ENCODE results near the gene ARRDC2. TPM values are rescaled to one million over a fixed set of nuclear protein-coding genes. Genes with fewer than 3 reads are reported as not detected.

ARRDC2 gene
- total RNA-seq, 1 donor from 2014 or later = 54.5 TPM

DNA sequence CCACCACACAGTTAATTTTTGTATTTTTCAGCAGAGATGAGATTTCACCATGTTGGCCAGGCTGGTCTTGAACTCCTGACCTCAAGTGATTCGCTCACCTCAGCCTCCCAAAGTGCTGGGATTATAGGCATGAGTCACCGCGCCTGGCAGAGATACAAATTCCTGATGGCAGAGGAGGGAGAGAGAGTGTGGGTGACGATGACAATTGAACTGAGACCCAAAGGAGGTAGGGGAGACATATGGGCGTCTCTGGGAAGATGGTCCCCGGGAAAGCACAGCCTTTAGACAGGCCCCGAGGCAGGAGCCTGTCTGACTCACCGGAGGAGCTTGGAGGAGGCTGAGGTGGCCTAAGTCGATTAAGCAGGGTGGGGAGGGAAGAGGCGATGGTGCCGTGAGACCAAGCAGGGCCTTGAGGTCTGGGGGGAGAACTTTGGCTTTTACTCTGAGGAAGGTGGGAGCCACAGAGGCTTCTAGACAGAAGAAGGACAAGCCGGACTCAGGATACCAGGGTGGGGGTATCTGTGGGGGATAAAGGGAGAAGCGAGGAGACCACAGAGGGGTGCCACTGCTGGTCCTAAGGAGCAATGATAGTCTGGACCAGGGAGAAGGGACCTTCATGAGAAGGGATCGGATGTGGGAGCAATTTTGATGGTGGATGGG, 38.2 kb downstream of the ARRDC2 start:
- Histone ChIP-seq H3K4me3 (no peak overlapping the region), H3K27me3 (no peaks in the 10 kb centered on the region), H3K27ac (peak overlapping the region; percentile 54), H3K4me1 (peaks cover 26% of the 10 kb centered on the region), H3K36me3 (no peaks in the 10 kb centered on the region), H3K9me3 (no peaks in the 10 kb centered on the region)
- intact Hi-C loops (cut with DNase I) = no loop called here
- DNase-seq (ENCODE audit: extremely low spot score in 2 of 2) = no peak
- TF ChIP-seq, protein P1, sequence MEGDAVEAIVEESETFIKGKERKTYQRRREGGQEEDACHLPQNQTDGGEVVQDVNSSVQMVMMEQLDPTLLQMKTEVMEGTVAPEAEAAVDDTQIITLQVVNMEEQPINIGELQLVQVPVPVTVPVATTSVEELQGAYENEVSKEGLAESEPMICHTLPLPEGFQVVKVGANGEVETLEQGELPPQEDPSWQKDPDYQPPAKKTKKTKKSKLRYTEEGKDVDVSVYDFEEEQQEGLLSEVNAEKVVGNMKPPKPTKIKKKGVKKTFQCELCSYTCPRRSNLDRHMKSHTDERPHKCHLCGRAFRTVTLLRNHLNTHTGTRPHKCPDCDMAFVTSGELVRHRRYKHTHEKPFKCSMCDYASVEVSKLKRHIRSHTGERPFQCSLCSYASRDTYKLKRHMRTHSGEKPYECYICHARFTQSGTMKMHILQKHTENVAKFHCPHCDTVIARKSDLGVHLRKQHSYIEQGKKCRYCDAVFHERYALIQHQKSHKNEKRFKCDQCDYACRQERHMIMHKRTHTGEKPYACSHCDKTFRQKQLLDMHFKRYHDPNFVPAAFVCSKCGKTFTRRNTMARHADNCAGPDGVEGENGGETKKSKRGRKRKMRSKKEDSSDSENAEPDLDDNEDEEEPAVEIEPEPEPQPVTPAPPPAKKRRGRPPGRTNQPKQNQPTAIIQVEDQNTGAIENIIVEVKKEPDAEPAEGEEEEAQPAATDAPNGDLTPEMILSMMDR (IDR thresholded peaks at IDR 0.05) = no peak
- no peak for TF ChIP-seq POLR2AphosphoS5 (IDR thresholded peaks at IDR 0.05; ENCODE audit: insufficient read depth in 1 of 2, low read depth in 1 of 2)

DNA sequence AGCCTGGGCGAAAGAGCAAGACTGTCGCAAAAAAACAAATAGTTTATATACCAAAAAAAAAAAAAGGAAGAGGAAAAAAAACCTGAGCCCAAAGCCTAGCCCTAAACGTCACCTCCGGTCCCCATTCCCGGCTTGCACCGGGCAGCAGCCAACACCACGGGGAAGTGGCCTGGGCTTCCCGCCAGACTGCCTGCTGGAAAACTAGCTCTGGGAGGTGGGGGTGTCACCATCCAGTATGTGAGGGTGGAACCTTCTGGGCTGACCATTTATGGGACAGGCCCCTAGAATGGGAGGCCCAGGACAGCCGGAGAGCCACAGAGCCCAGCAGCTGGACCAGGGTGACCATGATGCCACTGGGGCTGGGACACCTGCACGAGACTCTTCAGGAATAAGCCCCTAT, 41.4 kb downstream of the ARRDC2 start:
- no peak overlapping the region for H3K4me3 ChIP-seq
- TF ChIP-seq, protein P1 (IDR thresholded peaks at IDR 0.05) = no peak
- peak; percentile 70 to 94 for TF ChIP-seq POLR2AphosphoS5 (IDR thresholded peaks at IDR 0.05; ENCODE audit: insufficient read depth in 1 of 2, low read depth in 1 of 2)
- peaks cover 36% of the 10 kb centered on the region for H3K4me1 ChIP-seq
- no peak for DNase-seq (ENCODE audit: extremely low spot score in 2 of 2)
- H3K9me3 ChIP-seq = no peaks in the 10 kb centered on the region
- H3K36me3 ChIP-seq = no peaks in the 10 kb centered on the region
- peak overlapping the region; percentile 47 for H3K27ac ChIP-seq
- no peaks in the 10 kb centered on the region for H3K27me3 ChIP-seq
- intact Hi-C loops (cut with DNase I) = no loop called here

GRCh38 chr19:18051887-18052286, 43.9 kb downstream of the ARRDC2 start:
- intact Hi-C loops (cut with DNase I) = loop anchor here (2.0 kb wide), 1 partner anchor 105 kb away; no protein-coding TSS in a partner anchor
- Histone ChIP-seq H3K36me3 (no peaks in the 10 kb centered on the region), H3K27me3 (no peaks in the 10 kb centered on the region), H3K27ac (peak overlapping the region; percentile 56), H3K4me3 (peak overlapping the region in 1 of 2 donors; percentile 10), H3K9me3 (no peaks in the 10 kb centered on the region), H3K4me1 (peaks cover 25% of the 10 kb centered on the region)
- TF ChIP-seq POLR2AphosphoS5 (IDR thresholded peaks at IDR 0.05; ENCODE audit: insufficient read depth in 1 of 2, low read depth in 1 of 2) = peak in 1 of 2 donors; percentile 20
- TF ChIP-seq, protein P1 (IDR thresholded peaks at IDR 0.05) = no peak
- no peak for DNase-seq (ENCODE audit: extremely low spot score in 2 of 2)

GRCh38 chr19:18053576-18054219, 45.7 kb downstream of the ARRDC2 start:
- intact Hi-C loops (cut with DNase I) = no loop called here
- DNase-seq (ENCODE audit: extremely low spot score in 2 of 2) = no peak
- TF ChIP-seq, protein P1 (IDR thresholded peaks at IDR 0.05) = no peak
- TF ChIP-seq POLR2A (IDR thresholded peaks at IDR 0.05) = no peak
- no peak for TF ChIP-seq POLR2AphosphoS5 (IDR thresholded peaks at IDR 0.05; ENCODE audit: insufficient read depth in 1 of 2, low read depth in 1 of 2)
- Histone ChIP-seq H3K27me3 (no peaks in the 10 kb centered on the region), H3K27ac (peak overlapping the region; percentile 2), H3K9me3 (no peaks in the 10 kb centered on the region), H3K36me3 (no peaks in the 10 kb centered on the region), H3K4me1 (peaks cover 40% of the 10 kb centered on the region), H3K4me3 (no peak overlapping the region)

DNA sequence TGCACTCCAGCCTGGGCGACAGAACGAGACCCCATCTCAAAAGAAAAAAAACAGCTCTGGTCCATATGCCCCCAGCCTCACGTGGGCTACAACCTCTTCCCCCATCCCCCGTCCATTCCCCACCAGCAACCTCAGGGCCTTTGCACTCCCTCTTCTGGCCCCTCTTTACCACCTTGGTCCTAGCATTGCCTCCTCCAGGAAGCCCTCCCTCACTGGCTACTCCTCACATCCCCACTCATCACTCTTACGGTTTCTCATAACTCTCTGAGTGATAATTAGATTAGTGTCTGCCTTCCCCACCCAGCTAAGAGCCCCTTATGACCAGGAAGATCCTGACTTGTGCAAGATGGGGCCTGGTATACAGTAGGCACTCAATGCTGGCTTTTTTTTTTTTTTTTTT, 48.0 kb downstream of the ARRDC2 start:
- no peak for DNase-seq (ENCODE audit: extremely low spot score in 2 of 2)

More for the DNA sequence above, 48.0 kb downstream of the ARRDC2 start:
- no peak overlapping the region for H3K27ac ChIP-seq
- no peaks in the 10 kb centered on the region for H3K36me3 ChIP-seq
- no peak overlapping the region for H3K4me3 ChIP-seq
- H3K4me1 ChIP-seq = peaks cover 29% of the 10 kb centered on the region
- intact Hi-C loops (cut with DNase I) = no loop called here
- TF ChIP-seq, protein P1 (IDR thresholded peaks at IDR 0.05) = no peak
- TF ChIP-seq POLR2A (IDR thresholded peaks at IDR 0.05) = no peak
- no peak for TF ChIP-seq POLR2AphosphoS5 (IDR thresholded peaks at IDR 0.05; ENCODE audit: insufficient read depth in 1 of 2, low read depth in 1 of 2)
- H3K9me3 ChIP-seq = no peaks in the 10 kb centered on the region
- H3K27me3 ChIP-seq = no peaks in the 10 kb centered on the region

Data from vagina (tissue), 2 donors.